ENCODE results near the gene PDGFD.
A peak's percentile ranks its signal among the peaks of the same experiment; 100 is the strongest.

Gene PDGFD

DNA sequence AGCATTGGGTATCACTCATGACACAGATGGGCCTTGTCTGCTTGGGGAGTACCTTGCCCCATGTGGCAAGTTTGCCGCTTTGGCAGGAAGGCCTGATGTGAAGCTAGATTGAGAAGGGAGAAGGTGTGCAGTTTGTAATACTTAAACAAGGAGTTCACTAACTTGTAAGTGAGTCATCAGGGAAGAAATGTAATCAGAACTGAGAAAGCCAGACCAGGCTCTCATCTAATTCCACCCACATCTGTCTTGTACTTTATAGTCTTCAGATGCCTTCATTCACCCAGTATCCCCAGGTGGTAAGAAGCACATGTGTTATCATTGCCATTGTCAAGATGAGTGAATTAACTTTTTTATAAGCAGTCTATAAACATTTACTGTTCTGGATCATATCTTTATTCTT lies 243.5 kb downstream of the PDGFD start:
- DNase-seq (ENCODE audit: low spot score), result no peak

DNA sequence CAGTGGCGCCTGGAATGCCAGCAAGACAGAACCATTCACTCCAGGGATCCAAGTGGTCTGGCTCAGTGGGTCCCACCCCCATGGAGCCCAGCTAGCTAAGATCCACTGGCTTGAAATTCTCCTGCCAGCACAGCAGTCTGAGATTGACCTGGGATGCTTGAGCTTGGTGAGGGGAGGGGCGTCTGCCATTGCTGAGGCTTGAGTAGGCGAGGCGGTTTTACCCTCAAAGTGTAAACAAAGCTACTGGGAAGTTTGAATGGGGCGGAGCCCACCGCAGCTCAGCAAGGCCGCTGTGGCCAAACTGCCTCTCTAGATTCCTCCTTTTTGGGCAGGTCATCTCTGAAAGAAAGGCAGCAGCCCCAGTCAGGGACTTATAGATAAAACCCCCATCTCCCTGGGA lies 253.2 kb downstream of the PDGFD start:
- no peak for DNase-seq (ENCODE audit: low spot score)

DNA sequence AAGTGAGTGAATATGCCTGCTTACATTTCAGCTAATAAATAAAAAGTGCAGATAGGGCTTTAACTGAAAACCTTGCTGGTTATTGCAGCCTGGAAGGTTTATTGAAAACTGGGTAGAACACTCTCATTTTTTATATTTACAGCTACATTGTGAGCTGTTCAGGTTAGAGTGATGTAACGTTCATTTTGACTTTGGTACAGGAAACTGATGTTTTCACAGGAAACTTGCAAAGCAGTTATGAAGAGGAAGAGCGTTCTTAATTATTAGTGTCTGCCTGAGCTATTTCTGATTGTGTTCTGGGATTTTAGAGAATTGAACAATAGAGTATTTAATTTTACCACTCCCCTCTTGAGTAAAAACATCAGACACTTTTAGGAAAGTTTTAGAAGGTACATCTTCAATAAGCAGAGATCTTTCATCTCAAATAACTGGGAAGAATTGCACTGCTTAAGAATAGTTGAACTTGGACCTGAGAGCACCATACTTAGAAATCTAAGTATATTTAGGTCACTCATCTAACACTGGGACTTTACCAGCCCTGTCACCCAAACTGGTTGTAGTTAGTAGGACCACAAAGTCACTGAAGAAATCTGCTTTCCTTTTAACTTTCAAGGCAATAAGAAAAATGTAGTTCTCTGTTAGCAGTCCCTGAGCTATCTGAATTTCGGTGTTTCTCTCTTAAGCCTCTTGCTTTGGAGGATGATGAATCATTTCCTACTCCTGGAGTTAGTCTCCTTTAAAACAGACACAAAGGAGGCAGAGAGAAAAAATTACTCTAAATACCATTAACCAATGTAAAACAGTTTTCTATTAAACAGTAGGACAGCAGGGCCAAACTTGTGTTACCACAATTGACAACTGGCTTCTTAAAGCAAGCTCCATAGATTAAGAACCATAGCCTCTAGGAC lies 256.1 kb downstream of the PDGFD start:
- DNase-seq (ENCODE audit: low spot score), result no peak

DNA sequence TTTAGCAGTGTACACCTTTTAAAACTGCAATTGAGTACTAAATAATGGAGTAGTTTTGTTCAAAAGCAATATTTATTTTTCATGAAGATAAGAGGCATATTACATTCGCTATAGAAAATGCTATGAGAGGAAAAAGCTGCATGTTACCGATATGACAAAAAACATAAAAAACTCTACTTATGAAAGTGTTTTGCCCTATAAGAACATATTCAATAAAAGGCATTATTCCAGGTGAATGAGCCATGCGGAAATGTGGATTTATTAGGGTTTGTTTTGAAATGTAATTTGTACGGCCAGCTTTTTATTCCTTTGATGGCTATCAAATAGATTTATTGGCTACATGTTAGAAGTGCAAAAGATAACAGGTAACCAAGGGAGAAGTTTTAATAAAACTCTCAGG lies 256.8 kb downstream of the PDGFD start:
- DNase-seq (ENCODE audit: low spot score), result no peak

DNA sequence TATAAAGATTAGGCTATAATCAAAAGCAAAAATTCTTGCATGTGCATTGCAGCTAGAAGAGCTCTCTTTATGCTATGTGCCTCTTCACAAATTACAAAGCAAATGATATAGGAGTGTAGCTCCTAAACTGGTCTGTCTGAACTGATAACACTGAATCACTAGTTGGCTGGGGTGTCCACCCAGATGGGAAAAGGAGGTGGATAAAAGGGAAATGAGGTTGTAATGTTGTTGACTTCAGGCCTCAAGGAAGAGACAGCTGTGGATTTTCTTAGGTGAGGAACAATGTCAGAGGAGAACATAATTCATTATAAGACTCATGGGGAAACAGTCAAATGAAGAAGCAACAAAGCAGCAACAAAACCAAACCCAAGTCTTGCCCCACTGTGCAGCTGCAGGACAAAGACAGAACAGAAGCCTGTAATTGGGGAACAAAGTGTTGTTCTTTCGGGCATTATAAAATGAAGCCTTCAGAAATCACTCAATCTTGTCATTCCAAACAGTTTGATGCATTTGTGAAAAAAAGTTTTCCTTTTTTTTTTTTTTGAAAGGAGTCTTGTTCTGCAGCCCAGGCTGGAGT lies 257.6 kb downstream of the PDGFD start:
- no peak for DNase-seq (ENCODE audit: low spot score)

DNA sequence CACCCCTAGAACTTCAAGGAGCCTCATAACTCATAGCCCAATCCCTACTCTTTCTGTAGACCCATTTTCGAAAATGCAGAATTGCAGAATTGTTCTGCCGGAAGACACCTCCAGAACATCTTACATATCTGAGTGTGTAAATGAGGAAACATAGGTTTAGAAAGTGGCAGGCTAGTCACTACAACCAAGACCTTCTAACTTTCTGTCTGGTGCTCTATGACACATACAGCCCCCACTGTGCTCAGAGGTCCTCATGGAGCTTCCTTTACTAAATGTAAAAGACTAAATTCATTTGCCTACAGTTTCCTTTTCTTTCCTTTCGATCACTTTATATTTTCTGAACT lies 259.7 kb downstream of the PDGFD start:
- no peak for DNase-seq (ENCODE audit: low spot score)

DNA sequence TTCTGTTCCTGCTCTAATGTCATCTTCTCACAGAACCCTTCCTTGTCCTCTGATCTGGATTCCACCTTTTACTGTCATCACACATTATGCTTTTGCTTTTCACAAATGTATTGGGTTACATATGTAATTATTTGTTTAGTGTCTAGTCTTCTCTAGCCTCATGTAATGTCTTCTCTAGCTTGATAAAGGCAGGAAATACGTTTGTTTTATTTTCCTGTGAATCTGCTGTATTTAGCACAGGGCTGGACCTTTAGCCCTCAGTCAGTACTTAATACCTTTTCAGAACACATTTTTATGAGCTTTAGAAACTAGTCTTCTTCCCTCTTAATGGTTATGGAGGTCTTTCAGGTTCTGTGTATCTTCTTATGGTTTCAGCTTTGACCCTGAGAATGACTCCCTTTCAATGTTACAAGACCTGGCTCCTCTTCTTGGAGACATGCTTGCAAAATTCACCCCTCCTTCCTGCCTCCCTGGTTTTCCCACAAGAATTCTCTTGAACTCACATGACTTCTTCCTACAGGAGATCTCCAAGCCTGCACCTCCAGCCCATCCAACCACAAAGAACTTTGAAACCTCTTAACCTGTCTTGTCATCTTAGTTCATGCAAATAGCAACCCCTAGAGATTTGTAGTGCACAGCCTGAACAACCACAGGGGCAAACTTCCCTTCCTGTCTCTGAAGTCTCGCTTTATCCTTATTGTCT lies 260.2 kb downstream of the PDGFD start:
- DNase-seq (ENCODE audit: low spot score), result no peak

DNA sequence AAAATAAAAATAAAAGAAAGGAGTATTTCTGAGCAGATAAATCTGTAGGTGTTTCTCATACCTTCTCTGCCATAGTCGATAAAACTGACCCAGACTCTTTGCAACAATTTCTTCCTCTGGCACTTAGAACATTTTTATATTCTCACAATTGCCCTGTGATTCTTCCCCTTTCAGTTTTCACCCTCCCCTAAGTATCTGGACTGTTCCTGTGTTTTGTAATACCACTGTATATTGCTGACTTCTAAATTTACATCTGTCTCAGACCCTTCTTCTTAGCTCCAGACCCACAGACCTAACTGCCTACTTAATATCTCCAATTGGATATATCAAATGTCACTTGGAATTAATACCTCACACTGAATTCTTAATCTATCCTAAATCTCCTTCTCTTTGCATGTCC lies 261.0 kb downstream of the PDGFD start:
- DNase-seq (ENCODE audit: low spot score), result no peak

DNA sequence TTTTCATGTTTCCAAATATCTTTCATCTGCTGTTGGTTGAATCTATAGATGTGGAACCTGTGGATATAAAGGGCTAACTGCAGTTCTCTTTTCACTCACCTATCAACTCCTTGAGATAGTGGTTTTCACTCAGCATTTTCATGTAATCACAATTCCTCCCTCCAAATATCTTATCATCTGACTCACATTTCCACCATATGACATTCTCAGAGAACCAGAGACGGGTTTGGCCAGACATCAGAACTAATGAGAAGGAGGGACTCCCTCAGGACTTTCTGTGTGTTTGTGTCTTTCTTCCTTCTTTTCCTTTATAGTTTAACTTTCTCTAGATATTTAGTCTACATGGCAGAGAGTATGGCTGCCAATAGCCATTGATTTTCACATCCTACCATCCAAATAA lies 262.3 kb downstream of the PDGFD start:
- no peak for DNase-seq (ENCODE audit: low spot score)

DNA sequence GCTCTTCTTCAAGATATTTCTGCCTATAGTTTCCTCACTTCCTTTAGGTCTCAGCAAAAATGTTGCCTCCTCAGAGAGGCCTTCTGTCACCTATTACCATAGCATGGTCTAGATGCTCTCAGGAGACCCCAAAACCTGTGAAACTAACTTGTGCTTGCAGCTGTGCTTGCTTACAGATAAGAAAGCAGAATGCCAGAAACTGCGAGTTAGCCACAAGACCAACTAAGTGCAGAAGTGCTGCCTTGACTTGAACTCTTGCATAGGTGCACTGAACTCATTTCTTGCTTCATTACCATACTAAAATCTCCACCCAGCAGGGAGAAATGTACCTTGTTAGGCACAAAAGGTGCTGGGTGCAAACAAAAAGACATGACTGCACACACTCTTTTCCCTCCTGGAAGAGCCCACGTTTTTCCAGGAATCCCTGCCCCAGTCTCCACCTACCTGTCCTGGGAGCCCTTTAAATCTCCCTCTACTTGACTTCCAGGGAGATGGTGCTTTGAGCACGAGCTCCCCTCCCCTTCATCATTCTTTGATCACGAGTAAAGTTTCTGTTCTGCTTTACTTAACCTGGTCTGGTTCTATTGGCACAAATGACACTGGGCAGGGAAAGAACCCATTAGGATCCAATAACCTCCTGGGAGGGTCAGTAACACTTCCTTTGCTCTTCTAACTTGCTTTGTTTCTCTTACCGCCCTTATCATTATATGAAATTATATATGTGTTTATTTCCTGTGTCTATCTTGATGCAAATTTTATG lies 265.2 kb downstream of the PDGFD start:
- DNase-seq (ENCODE audit: low spot score), result no peak

DNA sequence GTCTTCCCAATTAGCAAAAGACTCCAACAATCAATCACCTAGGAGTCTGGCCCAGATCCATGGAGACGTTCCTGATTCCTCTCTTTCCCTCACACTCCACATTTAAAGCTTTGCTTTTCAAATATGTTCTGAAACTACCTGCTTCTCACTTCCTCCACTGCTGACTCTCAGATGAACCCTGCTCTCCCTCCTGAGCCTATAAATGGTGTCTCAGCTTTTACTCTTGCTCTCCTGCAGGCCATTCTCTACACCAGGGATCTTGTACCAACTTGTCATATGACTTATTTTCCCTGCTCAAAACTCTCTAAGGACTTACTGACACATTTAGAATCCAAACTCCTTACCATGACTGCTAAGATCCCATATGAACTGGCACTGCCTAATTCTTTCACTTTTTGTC lies 265.9 kb downstream of the PDGFD start:
- no peak for DNase-seq (ENCODE audit: low spot score)

DNA sequence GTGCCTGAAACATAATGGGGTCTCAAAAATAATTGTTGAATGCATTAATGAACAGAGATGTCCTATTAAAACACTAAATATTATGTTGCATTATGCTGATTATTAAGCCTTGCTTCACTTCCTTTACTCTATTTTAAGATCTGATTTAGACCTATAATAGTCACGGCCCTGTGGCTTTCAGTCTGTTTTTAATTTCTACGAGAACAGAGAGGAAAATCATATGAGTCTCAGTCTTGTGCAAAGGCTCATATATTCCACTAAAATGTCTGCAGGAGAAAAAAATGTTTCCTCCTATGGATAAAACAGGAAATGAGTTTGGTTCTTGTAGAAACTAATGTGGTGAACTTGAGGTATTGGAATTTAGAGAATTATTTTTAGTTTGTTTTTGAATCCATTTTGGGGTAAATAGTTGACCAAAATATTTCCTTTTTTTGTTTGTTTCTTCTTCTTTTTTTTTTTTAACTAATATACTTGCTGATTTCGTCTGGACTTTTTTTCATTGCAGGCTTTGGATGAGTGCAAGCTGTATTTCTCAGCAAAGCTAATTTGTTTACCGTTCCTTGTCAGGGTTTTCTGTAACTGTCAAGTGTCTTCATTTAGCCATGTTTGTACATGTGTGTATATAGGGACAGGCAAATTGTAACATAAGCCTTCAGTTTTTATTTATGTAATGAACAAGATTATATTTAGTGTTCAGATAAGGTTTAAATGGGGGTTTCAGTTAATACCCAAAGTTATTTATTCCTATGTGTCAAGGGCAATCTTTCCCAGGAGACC lies 266.6 kb downstream of the PDGFD start:
- no peak for DNase-seq (ENCODE audit: low spot score)

DNA sequence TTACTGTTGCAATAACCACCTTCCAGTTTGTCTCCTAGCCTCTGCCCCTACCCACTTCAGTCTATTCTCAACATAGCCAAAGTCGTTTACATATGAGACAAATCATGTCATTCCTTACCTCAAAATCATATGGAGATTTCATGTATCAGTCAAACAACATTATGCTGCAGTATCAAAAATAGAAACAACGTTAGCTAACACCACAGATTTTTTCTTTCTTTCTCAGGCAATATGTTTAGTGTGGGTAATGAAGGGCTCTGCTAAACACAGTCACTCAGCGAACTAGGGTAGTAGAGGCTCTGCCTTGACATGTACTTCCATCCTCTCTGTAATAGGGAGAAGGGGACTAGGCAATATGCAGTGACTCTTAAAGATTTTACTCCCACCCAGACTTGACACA lies 268.8 kb downstream of the PDGFD start:
- DNase-seq (ENCODE audit: low spot score), result no peak

DNA sequence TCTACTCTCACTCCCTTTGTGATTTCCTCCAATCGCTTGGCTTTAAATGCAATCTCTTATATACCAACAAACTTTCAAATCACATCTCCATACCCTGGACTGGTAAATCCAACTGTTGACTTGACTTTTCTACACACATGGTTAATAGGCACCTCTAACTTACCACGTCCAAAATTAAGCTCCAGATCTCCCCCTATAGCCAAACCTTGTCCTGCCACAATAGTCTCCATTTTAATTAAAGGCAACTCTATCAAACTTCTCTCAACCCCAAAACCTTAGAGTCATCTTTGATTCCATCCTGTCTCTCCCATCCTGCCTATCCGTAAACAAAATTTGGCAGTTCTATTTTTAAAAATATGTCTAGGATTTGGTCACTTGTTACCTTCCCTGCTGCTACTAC lies 269.3 kb downstream of the PDGFD start:
- DNase-seq (ENCODE audit: low spot score), result no peak

DNA sequence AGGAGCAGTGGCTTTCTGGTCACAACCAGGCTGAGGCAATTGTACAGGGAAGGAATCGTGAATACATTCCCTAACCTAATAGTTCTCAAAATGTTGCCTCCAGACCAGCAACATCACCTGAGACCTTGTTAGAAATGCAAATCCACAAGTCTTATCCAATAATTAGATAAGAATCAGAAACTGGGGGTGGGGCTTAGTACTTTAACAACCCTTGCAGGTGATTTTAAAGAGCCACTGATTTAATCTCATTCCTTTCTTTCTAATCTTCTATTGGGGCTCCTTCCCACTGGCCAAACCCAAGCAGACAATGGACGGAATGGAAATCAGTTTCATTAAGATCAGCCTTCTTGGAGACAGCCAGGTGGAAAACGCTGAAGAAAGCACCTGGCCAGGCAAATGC lies 269.9 kb downstream of the PDGFD start:
- DNase-seq (ENCODE audit: low spot score), result no peak

DNA sequence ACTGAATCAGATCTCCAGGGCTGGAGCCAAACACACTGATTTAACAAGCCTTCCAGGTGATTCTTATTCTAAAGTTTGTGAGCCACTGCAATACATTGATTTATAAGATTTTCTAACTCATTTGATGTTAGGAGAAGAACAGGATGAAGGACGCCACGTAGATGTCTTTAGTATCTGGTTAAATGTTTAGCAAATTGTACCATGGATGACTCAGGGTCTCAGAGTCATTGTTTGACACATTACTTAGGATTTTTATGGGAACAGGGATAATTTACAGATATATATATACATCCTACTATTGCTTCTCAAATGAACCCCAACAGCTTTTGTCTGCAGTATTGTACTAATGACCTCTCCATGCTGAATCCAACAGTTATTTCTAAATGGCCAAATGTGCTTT lies 270.6 kb downstream of the PDGFD start:
- DNase-seq (ENCODE audit: low spot score), result no peak

DNA sequence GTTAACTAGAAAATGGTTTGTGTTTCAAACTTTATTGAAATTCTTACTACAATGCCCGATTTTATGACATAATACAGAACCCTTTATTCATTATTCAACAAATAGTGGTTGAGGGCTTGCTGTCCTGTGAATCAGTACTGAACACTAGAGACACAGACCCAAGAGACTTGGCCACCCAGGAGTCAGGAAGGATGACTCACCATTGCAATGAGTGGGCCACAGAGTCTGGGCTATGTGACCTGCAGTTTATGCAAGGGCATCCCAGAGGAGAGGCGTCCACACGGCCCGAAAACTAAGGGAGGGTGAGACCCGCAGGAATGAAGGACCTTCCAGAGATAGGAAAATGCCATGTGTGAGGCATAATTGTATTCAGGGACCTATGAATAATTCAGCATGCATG lies 271.3 kb downstream of the PDGFD start:
- DNase-seq (ENCODE audit: low spot score), result peak; percentile 19

DNA sequence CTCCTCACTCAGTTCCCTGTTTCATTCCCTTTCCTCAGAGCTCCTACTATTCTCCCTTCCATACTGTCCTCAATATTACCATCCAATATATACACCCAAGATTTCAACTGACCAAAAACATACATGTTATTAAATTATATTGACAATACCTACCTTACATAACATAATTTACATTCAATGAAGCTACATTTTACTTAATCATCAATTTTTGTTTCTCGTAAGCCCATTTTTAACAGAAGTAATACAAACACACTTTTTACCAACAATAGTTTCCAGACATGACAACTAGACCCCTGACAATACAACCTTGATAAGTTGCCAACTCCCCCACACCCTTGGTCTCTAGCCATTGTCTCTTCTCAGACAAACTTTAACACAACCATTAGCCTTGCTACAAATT lies 273.3 kb downstream of the PDGFD start:
- DNase-seq (ENCODE audit: low spot score), result no peak

DNA sequence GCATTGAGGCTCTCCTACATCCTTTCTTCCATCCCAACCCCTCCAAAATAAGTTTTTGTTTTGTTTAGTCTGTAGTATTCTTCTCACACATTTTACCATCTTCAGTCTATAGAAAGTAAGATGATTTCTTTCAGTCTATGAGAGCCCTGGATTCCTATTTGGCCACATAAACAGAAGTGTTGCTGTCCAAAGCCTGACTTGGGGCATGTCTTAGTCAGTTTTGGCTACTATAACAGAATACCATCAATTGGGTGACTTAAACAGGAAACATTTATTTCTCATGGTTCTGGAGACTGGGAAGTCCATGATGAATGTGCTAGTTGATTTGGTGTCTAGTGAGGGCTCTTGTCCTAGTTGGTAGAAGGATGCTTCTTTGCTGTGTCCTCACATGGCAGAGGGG lies 274.3 kb downstream of the PDGFD start:
- DNase-seq (ENCODE audit: low spot score), result no peak

DNA sequence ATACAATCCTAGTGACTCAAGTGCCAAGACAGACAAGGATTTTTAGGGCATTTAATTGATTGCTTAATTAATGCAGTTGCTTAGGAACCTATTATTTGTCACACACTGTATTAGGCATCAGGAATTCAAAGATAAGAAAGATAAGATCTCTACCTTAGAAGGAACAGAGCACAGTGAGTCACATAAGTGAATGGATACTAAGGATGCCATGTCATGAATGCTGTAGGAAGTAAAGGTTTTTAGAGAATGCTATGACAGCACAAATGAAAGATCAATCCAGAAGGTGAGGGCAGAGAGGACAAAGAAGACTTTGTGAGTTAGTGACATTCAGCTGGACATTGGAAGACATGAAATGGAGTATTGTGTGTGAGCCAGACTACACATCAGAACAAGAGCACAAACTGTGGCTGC lies 275.4 kb downstream of the PDGFD start:
- DNase-seq (ENCODE audit: low spot score), result no peak

DNA sequence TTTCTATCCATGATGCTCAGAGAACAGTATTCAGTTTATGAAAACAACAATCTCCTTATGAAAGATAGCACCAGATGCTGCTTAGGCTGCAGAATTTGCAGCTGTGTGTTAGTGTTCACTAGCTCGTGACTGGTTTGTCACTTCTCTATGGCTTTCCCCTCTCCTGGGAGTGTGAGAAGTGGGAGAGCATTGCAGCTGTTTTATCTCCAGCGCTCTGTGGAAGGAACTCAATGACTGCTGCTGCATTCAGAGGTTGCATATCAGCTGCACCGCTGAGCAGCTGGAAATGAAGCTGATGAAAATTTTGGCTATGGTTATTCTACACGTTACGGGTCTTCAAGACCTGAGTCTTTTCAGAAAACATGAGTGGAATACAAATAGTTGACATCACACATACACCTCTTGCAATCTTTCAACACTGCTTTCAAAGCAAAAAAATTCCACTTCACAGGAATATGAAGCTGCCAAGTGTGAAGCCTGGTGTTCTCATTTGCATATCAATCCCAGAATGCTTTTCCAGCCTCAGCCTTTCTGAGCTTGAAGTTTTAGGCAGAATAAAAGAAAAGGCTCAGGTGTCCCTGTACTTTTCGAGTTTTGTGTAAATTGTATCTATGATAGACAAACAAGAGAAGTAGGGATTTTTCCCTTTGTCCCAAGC lies 276.8 kb downstream of the PDGFD start:
- DNase-seq (ENCODE audit: low spot score), result no peak

Measured in RKO (cell line).